Hippocampal formation (tissue), 2 donors: Measurements from ENCODE around the gene MYL5.
A peak's percentile ranks its signal among the peaks of the same experiment; 100 is the strongest.
"Not testable (repeated sequence)": the region's sequence is repeated elsewhere in the genome, so short reads cannot be mapped to it uniquely, and the experiment has no call there.

ENCODE experiments used
- DNase-seq, 2 donors: peaks; one replicate each; lab custom pipeline; 2025; lab: John Stamatoyannopoulos, UW

Gene MYL5

GRCh38 chr4:657834-658667 lies 16.3 kb upstream of the MYL5 start:
- no peak for DNase-seq

- no peak for DNase-seq
Measured at GRCh38 chr4:658681-659667, 15.4 kb upstream of the MYL5 start.

GRCh38 chr4:659851-660250 lies 14.5 kb upstream of the MYL5 start:
- DNase-seq, result no peak

- no peak for DNase-seq
Measured at GRCh38 chr4:660401-660800, 13.9 kb upstream of the MYL5 start.

GRCh38 chr4:661231-661630 lies 13.1 kb upstream of the MYL5 start:
- no peak for DNase-seq

GRCh38 chr4:661881-662761 lies 12.2 kb upstream of the MYL5 start:
- DNase-seq, result no peak

GRCh38 chr4:663046-663437 lies 11.3 kb upstream of the MYL5 start:
- no peak for DNase-seq

- no peak for DNase-seq
Measured at GRCh38 chr4:663438-664428, 10.6 kb upstream of the MYL5 start.

- DNase-seq, result no peak
Measured at GRCh38 chr4:664713-665231, 9.6 kb upstream of the MYL5 start.

- DNase-seq, result no peak
Measured at GRCh38 chr4:665381-665750, 9.0 kb upstream of the MYL5 start.

GRCh38 chr4:665751-666435 lies 8.4 kb upstream of the MYL5 start:
- DNase-seq, result peak in 1 of 2 donors; percentile 42

- no peak for DNase-seq
Measured at GRCh38 chr4:666436-666810, 7.9 kb upstream of the MYL5 start.

- DNase-seq, result no peak
Measured at GRCh38 chr4:666822-667544, 7.4 kb upstream of the MYL5 start.

- no peak for DNase-seq
Measured at GRCh38 chr4:667545-667925, 6.8 kb upstream of the MYL5 start.

GRCh38 chr4:668219-668618 lies 6.1 kb upstream of the MYL5 start:
- not testable (repeated sequence) for DNase-seq

- not testable (repeated sequence) for DNase-seq
Measured at GRCh38 chr4:669806-670559, 4.4 kb upstream of the MYL5 start.

GRCh38 chr4:671769-672168 lies 2.6 kb upstream of the MYL5 start:
- DNase-seq, result no peak

GRCh38 chr4:673349-674091 lies 822 bp upstream of the MYL5 start:
- DNase-seq, result no peak
